GM19023 (cell line): ENCODE data around the gene CHD6.

Experiments used
- ATAC-seq: cut with Tn5 transposase; IDR thresholded peaks from one replicate; pipeline ENCODE4 v1.9.1; 2021; ENCODE audit warnings: mild to moderate bottlenecking, moderate library complexity; ENCODE audit not compliant: unreplicated experiment

The CHD6 gene

GRCh38 chr20:41406353-41406752 lies 211.8 kb downstream of the CHD6 start:
- ATAC-seq: no peak

- no peak for ATAC-seq
These were observed 212.7 kb downstream of the CHD6 start for GRCh38 chr20:41405436-41405835.

- ATAC-seq: no peak
These were observed 214.6 kb downstream of the CHD6 start for GRCh38 chr20:41403604-41404003.

GRCh38 chr20:41398408-41398807 lies 219.8 kb downstream of the CHD6 start:
- ATAC-seq: no peak

DNA sequence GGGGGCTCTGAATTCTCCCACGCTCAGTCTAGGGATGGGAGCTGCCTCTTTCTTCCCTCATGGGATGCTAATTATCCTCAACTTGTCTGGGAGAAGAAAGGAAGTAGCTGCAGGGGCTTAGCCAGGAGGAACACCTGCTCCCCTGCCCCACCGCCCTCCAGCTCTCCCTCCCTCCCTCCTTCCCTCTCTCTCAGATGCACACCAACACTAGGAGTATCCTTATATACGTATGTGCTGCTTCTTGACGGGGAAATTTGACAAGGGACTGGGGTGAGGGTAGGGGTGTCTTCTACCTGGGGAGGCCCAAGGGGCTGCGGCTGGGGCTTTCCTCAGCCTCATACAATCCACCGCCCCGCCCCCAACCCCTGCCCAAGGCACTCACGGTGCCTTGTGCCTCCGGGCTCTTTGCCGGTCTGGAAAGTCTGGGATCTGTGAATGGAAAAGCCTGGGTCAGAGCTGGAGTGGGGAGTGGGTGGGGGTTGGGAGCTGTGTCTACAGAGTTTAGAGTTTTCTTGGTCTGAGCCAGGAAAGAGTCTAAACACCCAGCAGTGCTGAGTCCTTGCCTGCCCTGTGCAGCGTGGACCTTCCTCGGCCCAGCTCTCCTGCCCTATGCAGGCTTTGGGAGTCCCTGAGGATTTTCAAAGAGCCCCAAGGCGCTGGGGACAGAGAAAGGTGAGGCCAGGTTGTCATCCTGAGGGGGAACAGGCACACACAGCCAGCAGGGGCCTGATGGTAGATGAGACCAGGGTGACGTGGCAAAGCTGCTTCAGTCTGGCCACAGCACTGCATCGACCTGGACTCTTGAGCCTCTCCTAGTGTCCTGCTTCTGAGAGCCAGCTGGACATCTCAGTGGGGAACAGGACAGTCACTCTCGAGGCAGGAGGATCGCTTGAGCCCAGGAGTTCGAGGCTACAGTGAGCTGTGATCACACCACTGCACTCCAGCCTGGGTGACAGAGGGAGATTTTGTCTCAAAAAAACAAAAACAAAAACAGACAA lies 222.2 kb downstream of the CHD6 start:
- no peak for ATAC-seq

DNA sequence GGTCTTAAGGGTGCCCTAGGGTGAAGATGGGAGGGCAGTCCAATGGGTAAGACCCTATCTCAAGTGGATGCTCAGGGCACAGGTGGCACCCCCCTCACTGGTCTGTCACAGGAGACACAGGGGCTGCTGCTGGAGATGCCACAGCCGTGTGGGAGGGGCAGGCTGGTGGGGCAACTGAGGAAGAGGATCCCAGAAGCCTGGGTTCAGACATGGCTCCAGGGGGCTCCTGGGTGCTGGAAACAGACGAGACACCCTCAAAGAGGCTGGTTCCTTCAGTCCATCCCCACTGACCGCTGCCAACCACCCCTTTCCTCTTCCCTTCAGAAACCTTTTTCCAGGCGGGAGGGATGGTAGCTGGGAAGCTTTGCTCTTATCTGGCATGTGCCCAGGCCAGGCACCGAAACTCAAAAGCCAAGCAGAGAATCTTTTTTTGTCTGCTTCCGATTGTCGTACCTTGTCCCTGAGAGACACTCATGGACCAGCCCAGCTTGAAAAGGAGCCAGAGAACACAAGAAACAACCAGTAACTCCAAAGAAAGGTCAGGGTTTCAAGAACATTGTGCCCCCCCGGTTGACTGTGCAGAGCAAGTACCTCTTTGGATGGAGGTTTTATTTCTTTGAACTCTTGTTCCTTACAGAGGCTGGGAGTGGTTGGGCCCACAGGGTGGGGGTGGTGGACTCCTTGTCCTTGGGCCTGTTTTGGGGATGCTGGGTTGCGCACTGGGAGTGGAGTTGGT lies 223.1 kb downstream of the CHD6 start:
- no peak for ATAC-seq

GRCh38 chr20:41394081-41394480 lies 224.1 kb downstream of the CHD6 start:
- ATAC-seq: no peak

DNA sequence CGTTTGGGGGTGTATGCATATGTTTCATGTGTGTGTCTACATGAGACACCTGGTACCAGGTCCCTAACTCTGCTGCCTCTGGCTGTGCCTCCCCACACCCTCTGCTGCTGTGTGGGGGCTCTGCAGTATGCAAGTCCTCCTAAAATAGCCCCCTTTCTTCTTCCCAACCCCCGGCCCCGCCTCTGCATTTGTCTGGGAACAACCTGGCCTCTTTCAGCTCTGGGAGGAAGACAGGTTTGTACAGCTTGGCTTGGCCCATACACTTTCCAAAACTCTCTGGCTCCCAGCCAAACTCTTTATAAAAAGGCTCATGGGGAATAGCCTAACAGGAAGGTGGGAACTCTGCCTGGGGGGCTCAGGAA lies 224.5 kb downstream of the CHD6 start:
- no peak for ATAC-seq

GRCh38 chr20:41392871-41393704 lies 225.1 kb downstream of the CHD6 start:
- no peak for ATAC-seq

DNA sequence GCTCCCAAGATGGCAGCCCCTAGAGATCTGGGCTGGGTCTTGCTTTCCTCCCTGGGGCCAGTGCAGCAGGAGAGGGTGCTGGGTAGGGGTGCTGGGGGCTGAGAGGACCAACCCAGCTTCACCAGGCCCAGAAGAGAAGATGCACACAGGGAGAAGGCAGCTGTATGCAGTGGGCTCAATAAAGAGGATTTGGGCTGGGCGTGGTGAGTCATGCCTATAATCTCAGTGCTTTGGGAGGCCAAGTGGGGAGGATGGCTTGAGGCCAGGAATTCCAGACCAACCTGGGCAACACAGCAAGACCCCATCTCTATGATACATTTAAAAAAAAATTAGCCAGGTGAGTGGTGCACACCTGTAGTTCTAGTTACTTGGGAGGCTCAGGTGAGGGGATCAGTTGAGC lies 225.9 kb downstream of the CHD6 start:
- ATAC-seq: no peak

- ATAC-seq: no peak
These were observed 226.6 kb downstream of the CHD6 start for GRCh38 chr20:41391587-41392001.

- no peak for ATAC-seq
These were observed 227.3 kb downstream of the CHD6 start for GRCh38 chr20:41390889-41391288.

- no peak for ATAC-seq
These were observed 230.7 kb downstream of the CHD6 start for GRCh38 chr20:41387444-41387851.

- no peak for ATAC-seq
These were observed 231.4 kb downstream of the CHD6 start for GRCh38 chr20:41386502-41387427.

GRCh38 chr20:41382791-41383305 lies 235.3 kb downstream of the CHD6 start:
- no peak for ATAC-seq

DNA sequence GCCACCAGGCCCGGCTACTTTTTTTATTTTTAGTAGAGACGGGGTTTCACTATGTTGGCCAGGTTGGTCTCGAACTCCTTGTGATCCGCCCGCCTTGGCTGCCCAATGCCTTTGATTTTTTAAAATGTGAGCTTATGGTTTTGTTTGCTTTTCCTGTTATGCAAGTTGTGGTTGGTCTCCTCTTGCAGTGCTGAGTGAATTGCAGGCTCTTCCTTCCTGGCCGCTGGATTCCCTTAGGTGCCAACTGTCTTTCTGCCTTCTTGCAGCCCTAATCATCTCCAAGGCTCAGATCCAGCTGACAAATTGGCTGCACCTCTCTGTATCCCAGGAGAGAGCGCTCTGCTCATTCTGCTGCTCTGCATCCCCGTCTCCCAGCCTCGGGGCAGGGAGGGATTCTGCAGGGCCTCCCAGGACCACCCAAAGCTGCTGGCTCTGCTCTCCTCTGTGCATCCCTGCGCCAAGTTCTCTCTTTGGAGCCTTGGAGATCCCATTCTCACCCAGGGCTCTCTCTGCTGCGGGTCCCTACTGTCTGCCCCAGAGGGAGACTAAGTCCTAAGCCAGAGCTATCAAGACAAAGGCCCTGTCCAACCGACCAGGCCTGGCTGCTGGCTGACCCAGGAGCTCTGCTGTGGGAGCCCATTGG lies 237.5 kb downstream of the CHD6 start:
- ATAC-seq: no peak

DNA sequence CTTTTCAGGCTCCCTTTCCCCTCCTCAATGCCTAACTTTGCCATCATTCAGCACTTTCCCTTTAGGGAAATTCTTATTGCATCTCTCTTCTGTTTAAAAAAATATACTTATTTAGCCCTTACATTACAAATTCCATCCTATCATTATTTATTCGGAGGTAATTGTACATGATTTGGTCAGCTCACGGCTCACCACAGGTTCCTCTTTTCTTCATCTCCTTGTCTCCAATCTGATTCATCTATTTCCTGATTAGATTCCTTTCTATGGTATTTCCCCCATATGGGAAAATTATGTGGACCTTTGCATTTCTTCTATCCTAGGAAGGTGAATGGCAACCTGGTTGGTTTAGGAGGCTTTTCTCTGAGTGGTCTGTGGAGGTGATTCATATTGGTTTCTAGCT lies 238.6 kb downstream of the CHD6 start:
- ATAC-seq: no peak

DNA sequence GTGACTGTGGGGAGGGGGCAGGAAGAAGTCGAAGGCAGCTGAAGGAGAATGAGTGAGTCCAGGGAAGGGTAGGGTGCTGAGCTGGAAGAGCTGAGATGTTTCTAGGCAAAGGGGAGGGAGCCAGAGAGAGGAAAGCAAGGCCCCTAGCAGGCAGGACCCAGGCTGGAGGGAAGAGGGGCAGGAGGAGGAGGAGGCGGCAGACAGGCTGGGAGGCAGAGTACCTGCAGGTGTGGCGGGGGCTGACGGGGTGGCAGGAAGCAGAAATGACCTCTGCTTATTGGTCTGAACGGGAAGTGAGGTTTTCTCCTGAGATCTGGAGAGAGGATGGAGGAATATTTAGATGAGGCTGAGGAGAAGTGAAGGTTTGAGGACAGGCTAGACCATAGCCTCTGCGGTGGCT lies 240.9 kb downstream of the CHD6 start:
- no peak for ATAC-seq

DNA sequence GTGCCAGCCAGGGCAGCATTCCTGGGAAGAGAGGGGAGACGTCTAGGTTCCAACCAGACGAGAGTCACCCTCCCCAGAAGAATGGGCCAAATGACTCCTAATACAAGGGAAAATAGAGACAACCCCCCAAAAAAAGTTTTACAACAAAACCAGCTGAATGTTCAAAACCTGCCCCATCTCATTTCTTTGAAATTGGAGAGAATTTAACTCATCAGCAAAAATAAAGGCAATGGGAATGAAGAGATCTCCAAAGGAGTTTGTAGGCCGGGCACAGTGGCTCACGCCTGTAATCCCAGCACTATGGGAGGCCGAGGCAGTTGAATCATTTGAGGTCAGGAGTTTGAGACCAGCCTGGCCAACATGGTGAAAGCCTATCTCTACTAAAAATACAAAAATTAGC lies 241.8 kb downstream of the CHD6 start:
- ATAC-seq: no peak
